Natural killer cell treated with Interleukin-12 subunit alpha and Interleukin-12 subunit beta and Interleukin-15 and Interleukin-18, amount 100 ng/mL, for 72 hours (primary cell): ENCODE results near the gene NOCT. TPM values are rescaled to one million over a fixed set of nuclear protein-coding genes. Genes with fewer than 3 reads are reported as not detected.

Experiments
- ATAC-seq, 2 donors: fragments of 150-1000 bp; cut with Tn5 transposase in 1 of 2; sonication (Bioruptor Pico), chemical (Tn5 transposase) in 1 of 2; 2 replicates each; pipeline ENCODE4 v1.10.0; 2021
- DNase-seq: peaks from one replicate; pipeline ENCODE4 v3.0.0; 2022; ENCODE audit warnings: low spot score
- H3K27ac Mint-ChIP-seq, 2 donors: 1 replicate in 1 of 2; 2 replicates in 1 of 2; pipeline ENCODE4 v1.8.0; 2022; ENCODE audit warnings: mixed read lengths in 2 of 2, mild to moderate bottlenecking in 1 of 2, moderate library complexity in 1 of 2
- H3K27me3 Mint-ChIP-seq, 2 donors: 1 replicate in 1 of 2; 2 replicates in 1 of 2; pipeline ENCODE4 v1.8.0; 2022; ENCODE audit warnings: mixed read lengths in 2 of 2
- H3K36me3 Mint-ChIP-seq: one replicate; pipeline ENCODE4 v1.8.0; 2022; ENCODE audit warnings: mixed read lengths
- H3K4me1 Mint-ChIP-seq, 2 donors: 1 replicate in 1 of 2; 2 replicates in 1 of 2; pipeline ENCODE4 v1.8.0; 2022; ENCODE audit warnings: low read depth in 2 of 2, mixed read lengths in 2 of 2, mild to moderate bottlenecking in 1 of 2
- H3K4me3 Mint-ChIP-seq: one replicate; pipeline ENCODE4 v1.8.0; 2022; ENCODE audit warnings: mixed read lengths
- H3K9me3 Mint-ChIP-seq: 2 replicates; pipeline ENCODE4 v1.8.0; 2022; ENCODE audit warnings: mixed read lengths
- total RNA-seq, 2 donors: library from RNA; stranded (reverse); gene quantifications; one replicate each; pipeline ENCODE4 v1.2.3, GENCODE V29; 2022

Gene NOCT
- total RNA-seq = 10 to 100 TPM in 1 of 2 donors, 1 to 10 TPM in 1; 9.9 to 19.7 TPM

- Mint-ChIP-seq H3K27me3 (no peaks in the 10 kb centered on the region), H3K4me1 (peaks cover 19 to 23% of the 10 kb centered on the region in 2 donors), H3K4me3 (peak within 1 kb of the TSS; percentile 85), H3K27ac (peak within 1 kb of the TSS; percentile 74 to 94), H3K9me3 (no peaks in the 10 kb centered on the region), H3K36me3 (no peaks in the 10 kb centered on the region)
- DNase-seq (peak; percentile 97), ATAC-seq (peak; percentile 97 to 98)
Observed at GRCh38 chr4:139015269-139015947, at the start of gene NOCT. Gene NOCT, plus strand, starts transcription at chr4:139015781. Its CDS starts 201 bp downstream, at chr4:139015982.

- ATAC-seq = peak in 1 of 2 donors; percentile 62
Observed at GRCh38 chr4:138967313-138967712, 48.3 kb upstream of the NOCT start.

GRCh38 chr4:138972956-138973801, 42.4 kb upstream of the NOCT start:
- H3K27ac Mint-ChIP-seq = no peak overlapping the region
- DNase-seq (no peak), ATAC-seq (no peak)
- H3K36me3 Mint-ChIP-seq = no peaks in the 10 kb centered on the region
- no peaks in the 10 kb centered on the region for H3K4me1 Mint-ChIP-seq
- H3K9me3 Mint-ChIP-seq = no peaks in the 10 kb centered on the region
- H3K4me3 Mint-ChIP-seq = no peak overlapping the region
- H3K27me3 Mint-ChIP-seq = no peaks in the 10 kb centered on the region

More at GRCh38 chr4:138967313-138967712, 48.3 kb upstream of the NOCT start:
- no peak for DNase-seq
- no peaks in the 10 kb centered on the region for H3K27me3 Mint-ChIP-seq
- H3K9me3 Mint-ChIP-seq = no peaks in the 10 kb centered on the region
- H3K4me1 Mint-ChIP-seq = no peaks in the 10 kb centered on the region
- no peak overlapping the region for H3K27ac Mint-ChIP-seq
- no peak overlapping the region for H3K4me3 Mint-ChIP-seq
- H3K36me3 Mint-ChIP-seq = no peaks in the 10 kb centered on the region

DNA sequence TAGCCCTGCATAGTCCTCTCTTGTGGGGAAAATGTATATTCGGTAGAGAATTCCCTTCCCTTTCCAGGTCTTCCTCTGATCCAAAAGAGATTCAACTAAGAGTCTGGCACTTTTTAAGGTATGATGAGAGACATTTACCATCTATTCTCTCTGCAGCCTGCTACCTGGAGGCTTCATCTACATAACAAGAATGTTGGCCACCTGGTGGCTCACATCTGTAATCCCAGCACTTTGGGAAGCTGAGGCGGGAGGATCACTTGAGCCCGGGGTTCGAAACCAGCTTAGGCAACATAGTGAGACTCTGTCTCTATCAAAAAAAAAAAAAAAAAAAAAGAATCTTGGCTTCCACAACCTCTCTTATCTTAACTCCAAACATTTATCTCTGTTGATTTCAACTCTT, 40.4 kb upstream of the NOCT start:
- ATAC-seq (no peak), DNase-seq (no peak)
- Mint-ChIP-seq H3K9me3 (no peaks in the 10 kb centered on the region), H3K4me3 (no peak overlapping the region), H3K36me3 (no peaks in the 10 kb centered on the region), H3K27ac (no peak overlapping the region), H3K27me3 (no peaks in the 10 kb centered on the region), H3K4me1 (no peaks in the 10 kb centered on the region)

- H3K27me3 Mint-ChIP-seq = no peaks in the 10 kb centered on the region
- no peak overlapping the region for H3K4me3 Mint-ChIP-seq
- H3K9me3 Mint-ChIP-seq = no peaks in the 10 kb centered on the region
- no peak for ATAC-seq
- H3K27ac Mint-ChIP-seq = no peak overlapping the region
- H3K36me3 Mint-ChIP-seq = no peaks in the 10 kb centered on the region
- H3K4me1 Mint-ChIP-seq = no peaks in the 10 kb centered on the region
- no peak for DNase-seq
Observed at GRCh38 chr4:138976526-138976925, 39.1 kb upstream of the NOCT start.

- Mint-ChIP-seq H3K36me3 (no peaks in the 10 kb centered on the region), H3K4me1 (no peaks in the 10 kb centered on the region), H3K4me3 (no peak overlapping the region), H3K27ac (no peak overlapping the region), H3K9me3 (no peaks in the 10 kb centered on the region), H3K27me3 (no peaks in the 10 kb centered on the region)
- DNase-seq (no peak), ATAC-seq (no peak)
Observed at GRCh38 chr4:138977524-138977923, 38.1 kb upstream of the NOCT start.

GRCh38 chr4:138978028-138978585, 37.5 kb upstream of the NOCT start:
- H3K27ac Mint-ChIP-seq = no peak overlapping the region
- H3K9me3 Mint-ChIP-seq = no peaks in the 10 kb centered on the region
- H3K4me1 Mint-ChIP-seq = no peaks in the 10 kb centered on the region
- ATAC-seq (no peak), DNase-seq (no peak)
- H3K36me3 Mint-ChIP-seq = no peaks in the 10 kb centered on the region
- H3K27me3 Mint-ChIP-seq = no peaks in the 10 kb centered on the region
- no peak overlapping the region for H3K4me3 Mint-ChIP-seq

- Mint-ChIP-seq H3K27me3 (no peaks in the 10 kb centered on the region), H3K4me3 (no peak overlapping the region), H3K27ac (no peak overlapping the region), H3K9me3 (no peaks in the 10 kb centered on the region), H3K36me3 (no peaks in the 10 kb centered on the region), H3K4me1 (no peaks in the 10 kb centered on the region)
- DNase-seq = no peak
- no peak for ATAC-seq
Observed at GRCh38 chr4:138978600-138978999, 37.0 kb upstream of the NOCT start.

DNA sequence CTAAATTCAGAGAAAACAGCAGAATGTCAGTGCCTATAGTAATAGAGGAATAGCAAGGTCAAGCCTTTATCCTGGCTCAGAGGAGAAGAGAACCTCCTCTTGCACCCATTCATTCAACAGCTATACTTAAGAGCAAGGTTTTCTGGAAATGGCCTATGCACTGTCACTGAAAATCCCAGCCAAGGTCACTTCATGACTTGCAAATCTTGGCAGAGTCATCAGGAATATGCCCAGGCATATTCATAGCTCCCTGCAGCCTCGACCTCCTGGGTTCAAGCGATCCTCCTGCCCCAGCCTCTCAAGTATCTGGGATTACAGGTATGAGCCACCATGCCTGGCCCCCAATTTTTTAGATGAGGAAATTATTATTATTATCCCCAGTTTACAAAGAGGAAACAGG, 35.8 kb upstream of the NOCT start:
- H3K9me3 Mint-ChIP-seq = no peaks in the 10 kb centered on the region
- no peak for DNase-seq
- H3K36me3 Mint-ChIP-seq = no peaks in the 10 kb centered on the region
- H3K4me1 Mint-ChIP-seq = no peaks in the 10 kb centered on the region
- no peak overlapping the region for H3K4me3 Mint-ChIP-seq
- no peak overlapping the region for H3K27ac Mint-ChIP-seq
- ATAC-seq = no peak
- no peaks in the 10 kb centered on the region for H3K27me3 Mint-ChIP-seq

- H3K4me1 Mint-ChIP-seq = no peaks in the 10 kb centered on the region
- no peak for ATAC-seq
- H3K36me3 Mint-ChIP-seq = no peaks in the 10 kb centered on the region
- no peaks in the 10 kb centered on the region for H3K27me3 Mint-ChIP-seq
- no peak overlapping the region for H3K27ac Mint-ChIP-seq
- H3K4me3 Mint-ChIP-seq = no peak overlapping the region
- H3K9me3 Mint-ChIP-seq = no peaks in the 10 kb centered on the region
- no peak for DNase-seq
Observed at GRCh38 chr4:138981930-138982390, 33.6 kb upstream of the NOCT start.

GRCh38 chr4:138982754-138983153, 32.8 kb upstream of the NOCT start:
- Mint-ChIP-seq H3K4me3 (no peak overlapping the region), H3K36me3 (no peaks in the 10 kb centered on the region), H3K9me3 (no peaks in the 10 kb centered on the region), H3K27me3 (no peaks in the 10 kb centered on the region), H3K4me1 (no peaks in the 10 kb centered on the region), H3K27ac (no peak overlapping the region)
- DNase-seq (no peak), ATAC-seq (no peak)

DNA sequence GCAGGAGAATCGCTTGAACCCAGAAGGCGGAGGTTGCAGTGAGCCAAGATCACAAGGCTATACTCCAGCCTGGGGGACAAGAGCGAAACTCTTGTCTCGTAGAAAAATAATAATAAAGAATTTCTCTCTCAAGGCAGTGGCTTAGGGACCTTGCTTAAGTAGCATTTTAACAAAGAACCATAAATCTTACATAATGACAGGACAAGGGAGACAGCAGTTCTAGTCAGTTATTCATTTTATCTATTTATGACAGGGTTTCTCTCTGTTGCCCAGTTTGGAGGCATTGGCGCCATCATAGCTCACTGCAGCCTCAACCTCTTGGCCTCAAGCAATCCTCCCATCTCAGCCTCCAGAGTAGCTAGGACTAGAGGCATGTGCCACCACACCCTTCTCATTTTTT, 31.9 kb upstream of the NOCT start:
- Mint-ChIP-seq H3K4me1 (no peaks in the 10 kb centered on the region), H3K9me3 (no peaks in the 10 kb centered on the region), H3K27ac (no peak overlapping the region), H3K4me3 (no peak overlapping the region), H3K27me3 (no peaks in the 10 kb centered on the region), H3K36me3 (no peaks in the 10 kb centered on the region)
- DNase-seq (no peak), ATAC-seq (no peak)

DNA sequence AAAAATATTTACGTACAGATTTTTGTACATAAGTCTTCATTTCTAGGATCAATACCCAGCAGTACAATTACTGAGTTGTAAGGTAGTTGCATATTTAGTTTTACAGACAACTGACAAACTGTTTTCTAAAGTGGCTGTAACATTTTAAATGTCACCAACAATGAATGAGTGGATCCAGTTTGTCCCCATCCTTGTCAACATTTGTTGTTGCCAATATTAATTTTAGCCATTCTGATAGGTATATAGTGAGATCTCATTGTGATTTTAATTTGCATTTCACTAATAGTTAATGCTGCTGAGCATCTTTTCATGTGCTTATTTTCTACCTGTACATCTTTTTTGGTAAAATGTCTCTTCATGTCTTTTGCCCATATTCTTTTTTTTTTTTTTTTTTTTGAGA, 30.9 kb upstream of the NOCT start:
- Mint-ChIP-seq H3K27me3 (no peaks in the 10 kb centered on the region), H3K27ac (no peak overlapping the region), H3K9me3 (no peaks in the 10 kb centered on the region), H3K4me1 (no peaks in the 10 kb centered on the region), H3K4me3 (no peak overlapping the region), H3K36me3 (no peaks in the 10 kb centered on the region)
- ATAC-seq = no peak
- DNase-seq = no peak

DNA sequence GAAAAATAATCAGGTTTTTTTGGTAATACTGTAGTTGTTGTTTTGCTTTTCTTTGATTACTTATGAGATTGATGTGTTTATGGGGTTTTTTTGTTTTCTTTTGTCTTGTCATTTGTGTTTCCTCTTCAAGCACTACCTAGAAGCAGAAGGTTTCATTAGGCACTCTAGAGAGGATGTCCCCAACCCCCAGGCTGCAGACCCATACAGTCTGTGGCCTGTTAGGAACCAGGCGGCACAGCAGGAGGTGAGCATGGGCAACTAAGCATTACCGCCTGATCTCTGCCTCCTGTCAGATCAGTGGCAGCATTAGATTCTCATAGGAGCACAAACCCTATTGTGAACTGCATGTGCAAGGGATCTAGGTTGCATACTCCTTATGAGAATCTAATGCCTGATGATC, 22.9 kb upstream of the NOCT start:
- no peaks in the 10 kb centered on the region for H3K9me3 Mint-ChIP-seq
- no peak for DNase-seq
- peak overlapping the region in 1 of 2 donors; percentile 62 for H3K27ac Mint-ChIP-seq
- no peaks in the 10 kb centered on the region for H3K27me3 Mint-ChIP-seq
- no peak for ATAC-seq
- H3K4me3 Mint-ChIP-seq = no peak overlapping the region
- no peaks in the 10 kb centered on the region for H3K36me3 Mint-ChIP-seq
- peaks cover 6% of the 10 kb centered on the region in 2 donors for H3K4me1 Mint-ChIP-seq
